ENCODE results near the gene CTU2.
A peak's percentile ranks its signal among the peaks of the same experiment; 100 is the strongest.

GRCh38 chr16:88685156-88686061 is 20.9 kb upstream of the CTU2 start:
- no peak for TF ChIP-seq TAF1 (IDR thresholded peaks at IDR 0.05; ENCODE audit: low read depth)
- TF ChIP-seq EP300 (conservative IDR thresholded peaks at IDR 0.05; ENCODE audit: poor library complexity, severe bottlenecking): no peak
- TF ChIP-seq POLR2AphosphoS5 (IDR thresholded peaks at IDR 0.05): no peak
- peak; percentile 50 for TF ChIP-seq CTCF (IDR thresholded peaks at IDR 0.05; ENCODE audit: poor library complexity, severe bottlenecking)
- no peak for TF ChIP-seq RAD21 (conservative IDR thresholded peaks at IDR 0.05)
- no peak for TF ChIP-seq MXI1 (conservative IDR thresholded peaks at IDR 0.05; ENCODE audit: poor library complexity, severe bottlenecking)

All from neural cell (in vitro differentiated cells).